Suppressor macrophage treated with lipopolysaccharide for 1 hour (primary cell): Measurements from ENCODE around the gene NCKIPSD.

Experiments
- DNase-seq, 3 donors: peaks; one replicate each; pipeline ENCODE4 v3.0.0-alpha.2; 2020 to 2022

The NCKIPSD gene

DNA sequence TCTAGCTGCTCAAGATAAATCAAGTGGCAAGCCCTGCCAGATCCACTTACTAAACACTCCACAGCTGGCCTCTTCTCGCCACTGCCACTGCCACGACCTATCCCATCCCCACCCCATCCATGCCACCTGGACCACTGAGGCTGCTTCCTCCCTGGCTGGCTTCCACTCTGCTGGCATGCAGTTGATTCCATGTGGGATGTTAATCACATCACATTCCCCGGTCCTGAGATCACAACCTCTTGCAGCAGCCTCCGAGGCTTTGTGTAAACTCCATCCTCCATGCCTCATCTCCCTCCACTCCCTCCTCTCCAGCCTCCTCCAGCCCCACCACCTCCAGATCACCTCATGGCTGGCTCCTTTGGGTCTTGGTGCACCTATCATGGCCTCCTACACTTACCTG is 7.7 kb downstream of the NCKIPSD start:
- DNase-seq: no peak

DNA sequence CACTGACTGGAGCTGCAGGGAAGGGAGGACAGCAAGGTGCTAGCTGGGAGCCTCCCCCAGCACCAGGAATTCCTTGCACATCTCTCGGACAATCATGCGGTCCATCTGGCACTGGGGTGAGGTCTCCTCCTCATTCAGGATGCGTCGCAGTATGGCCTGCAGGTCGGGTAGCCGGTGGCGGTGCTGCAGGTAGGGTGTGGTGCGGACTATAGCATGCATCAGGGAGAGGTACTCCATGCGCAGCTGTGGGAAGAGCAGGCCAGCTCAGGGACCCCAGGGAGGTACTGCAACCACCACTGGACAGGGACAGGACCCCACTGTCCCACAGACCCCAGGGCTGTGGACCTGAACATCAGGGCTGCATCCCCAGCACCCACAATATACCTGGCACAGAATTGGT is 11.2 kb downstream of the NCKIPSD start:
- no peak for DNase-seq

- DNase-seq: no peak
Observed at GRCh38 chr3:48672522-48672921, 13.2 kb downstream of the NCKIPSD start.

DNA sequence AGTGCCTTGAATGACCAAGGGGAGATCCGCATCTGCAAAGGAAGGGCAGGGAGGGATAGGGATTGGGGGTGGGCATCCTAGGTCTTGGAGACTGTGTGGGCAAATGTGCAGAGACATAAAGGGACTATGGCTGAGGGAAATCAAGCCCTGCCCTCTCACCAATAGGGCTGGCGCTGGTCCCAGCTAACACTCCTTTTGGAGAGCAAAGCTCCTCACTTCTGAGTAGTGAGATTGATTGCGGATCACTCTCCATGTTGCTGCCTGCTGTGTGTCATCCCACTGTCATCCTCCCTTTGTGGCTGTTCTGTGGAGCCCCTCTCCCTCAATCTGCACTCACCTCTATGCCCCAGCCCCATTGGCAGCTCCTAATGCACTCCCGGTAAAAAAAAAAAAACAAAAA is 20.8 kb downstream of the NCKIPSD start:
- no peak for DNase-seq

DNA sequence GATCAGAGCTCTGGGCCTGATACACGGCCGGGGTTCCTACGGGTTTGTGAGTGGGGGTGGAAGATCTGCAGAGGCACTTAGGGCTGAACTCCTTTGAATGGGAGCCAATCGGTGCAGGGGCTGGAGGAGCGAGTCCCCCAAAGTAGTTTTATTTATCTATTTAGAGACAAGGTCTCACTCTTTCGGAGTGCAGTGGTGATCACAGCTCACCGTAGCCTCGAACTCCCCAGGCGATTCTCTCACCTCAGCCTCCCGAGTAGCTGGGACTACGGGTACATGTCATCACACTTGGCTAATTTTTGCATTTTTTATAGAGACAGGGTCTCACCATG is 21.4 kb downstream of the NCKIPSD start:
- DNase-seq: no peak

DNA sequence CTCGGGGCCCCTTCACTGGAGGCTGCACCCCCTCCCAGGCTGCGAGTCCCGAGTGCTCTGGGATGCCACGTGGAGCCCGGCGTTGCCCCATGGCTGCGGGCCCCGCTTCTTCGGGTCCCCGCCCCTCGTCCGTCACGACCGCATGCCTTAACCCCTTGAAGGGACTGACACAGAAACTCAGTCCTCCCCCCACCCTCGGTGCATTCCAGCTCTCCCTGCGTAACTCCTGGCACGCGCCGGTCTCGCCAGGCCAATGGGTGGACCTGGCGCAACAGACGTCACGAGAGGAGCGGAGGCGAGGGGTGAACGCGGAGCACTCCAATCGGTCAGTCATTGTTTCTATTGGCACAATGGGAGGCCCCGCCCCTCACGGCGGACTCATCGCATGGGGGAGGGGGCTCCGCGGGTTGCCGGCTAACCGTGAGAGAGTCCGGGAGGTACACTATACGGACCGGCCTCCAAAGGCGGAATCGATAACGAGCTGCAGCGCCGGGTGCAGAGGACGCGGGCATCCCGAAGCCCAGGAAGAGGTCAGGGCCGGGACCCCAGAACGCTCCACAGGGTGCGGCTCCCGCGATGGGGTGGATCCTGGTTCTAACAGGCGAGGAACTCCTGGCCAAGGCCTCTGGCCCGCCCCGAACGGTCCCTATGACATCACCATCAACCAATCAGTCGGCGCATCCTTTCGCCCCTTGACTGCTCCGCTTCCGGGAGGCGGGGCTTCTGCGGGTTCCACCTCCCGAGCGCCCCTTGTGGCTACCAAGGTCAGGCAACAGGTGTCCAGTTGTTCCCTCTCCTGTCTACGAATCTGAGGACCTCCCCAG is 22.0 kb downstream of the NCKIPSD start:
- peak; percentile 97 to 98 (median 98) for DNase-seq

GRCh38 chr3:48662753-48663488 is 22.8 kb downstream of the NCKIPSD start, which contains the start of gene CELSR3:
CELSR3 (minus strand) TSS chr3:48662886; CDS start chr3:48662634, 252 bp downstream.
- peak; percentile 77 to 83 (median 80) for DNase-seq

GRCh38 chr3:48662145-48662752 is 23.5 kb downstream of the NCKIPSD start:
- no peak for DNase-seq

- peak; percentile 61 to 79 (median 70) for DNase-seq
Observed at GRCh38 chr3:48661501-48662144, 24.1 kb downstream of the NCKIPSD start.

DNA sequence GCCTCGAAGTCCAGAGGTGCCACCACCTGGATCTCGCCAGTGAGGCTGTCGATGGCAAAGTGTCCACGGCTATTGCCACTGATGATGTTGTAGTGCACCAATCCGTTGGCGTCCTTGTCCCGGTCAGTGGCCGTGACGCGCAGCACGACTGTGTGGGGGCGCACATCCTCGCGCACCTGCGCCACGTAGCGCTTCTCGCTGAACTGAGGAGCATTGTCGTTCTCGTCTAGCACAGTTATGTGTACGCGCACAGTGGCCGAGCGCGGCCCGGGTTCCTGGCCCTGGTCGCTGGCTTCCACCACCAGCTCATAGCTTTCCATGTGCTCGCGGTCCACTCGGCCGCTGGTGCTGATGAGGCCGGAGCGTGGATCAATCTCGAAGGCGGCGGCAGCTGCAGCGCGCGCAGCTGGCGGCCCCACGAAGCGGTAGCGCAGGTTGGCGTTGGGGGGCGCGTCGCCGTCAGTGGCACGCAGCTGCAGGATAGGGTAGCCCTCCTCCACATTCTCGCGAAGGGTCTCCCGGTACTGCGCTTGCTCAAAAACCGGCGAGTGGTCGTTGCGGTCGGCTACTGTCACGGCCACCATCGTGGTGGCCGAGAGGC is 24.8 kb downstream of the NCKIPSD start:
- DNase-seq: no peak

DNA sequence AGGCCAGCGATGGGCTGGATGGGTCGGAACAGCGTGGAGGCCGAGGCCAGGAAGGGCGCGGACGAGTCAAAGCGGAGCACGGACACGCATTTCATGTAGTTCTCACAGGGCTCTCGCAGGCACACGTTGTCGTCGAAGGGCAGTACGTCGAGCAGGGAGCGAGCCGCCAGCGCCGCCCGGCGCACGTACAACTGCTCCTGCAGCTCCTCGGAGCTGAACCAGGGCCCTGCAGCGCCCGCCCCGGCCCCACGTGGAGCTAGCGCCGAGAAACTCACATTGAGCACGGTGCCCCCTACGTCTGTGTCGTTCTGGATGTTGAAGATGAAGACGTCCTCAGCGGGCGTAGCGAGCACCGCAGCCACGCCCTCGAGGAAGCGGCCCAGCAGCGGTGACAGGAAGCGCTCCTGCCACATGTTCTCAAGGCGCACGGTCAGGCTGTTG is 28.9 kb downstream of the NCKIPSD start:
- DNase-seq: no peak

GRCh38 chr3:48656061-48656840 is 29.5 kb downstream of the NCKIPSD start:
- peak; percentile 84 to 92 (median 86) for DNase-seq

DNA sequence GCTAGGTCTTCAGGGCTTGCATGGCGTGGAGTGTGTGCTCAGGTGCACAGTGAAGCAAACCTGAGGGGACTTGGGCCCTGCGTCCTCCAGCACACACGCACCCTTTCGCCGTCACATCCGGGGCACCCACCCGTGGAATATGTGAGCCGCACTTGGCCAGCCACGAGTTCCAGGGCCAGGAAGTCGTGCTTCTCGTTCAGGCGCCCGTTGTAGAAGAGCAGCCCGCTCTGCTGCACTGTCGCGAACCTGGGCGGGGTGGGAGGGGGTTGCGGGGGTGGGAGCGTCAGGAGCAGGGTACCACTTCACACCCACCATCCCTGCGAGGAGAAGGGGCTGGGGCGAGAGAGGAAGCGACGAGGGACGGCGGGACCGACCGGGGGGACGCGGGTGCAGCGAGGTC is 30.1 kb downstream of the NCKIPSD start:
- DNase-seq: peak in 2 of 3 donors; percentile 15 to 24

DNA sequence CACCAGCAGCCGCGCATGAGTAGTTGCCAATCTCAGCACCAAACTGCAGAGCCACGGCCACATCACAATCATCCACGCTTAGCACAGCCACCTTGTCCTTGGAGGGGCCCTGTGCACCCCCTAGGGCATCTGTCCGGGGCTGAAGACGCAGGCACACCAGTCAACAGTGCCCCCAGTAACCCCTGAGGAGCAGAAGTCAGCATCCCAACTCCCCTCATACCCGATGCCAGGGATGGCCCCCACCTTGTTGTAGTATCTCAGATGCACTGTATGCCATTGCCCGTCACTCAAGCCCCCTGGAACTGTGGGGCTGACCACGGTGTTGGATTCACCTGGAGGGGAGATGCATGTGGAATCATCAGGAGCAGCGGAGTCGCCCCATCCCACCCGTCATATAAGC is 30.7 kb downstream of the NCKIPSD start:
- no peak for DNase-seq

DNA sequence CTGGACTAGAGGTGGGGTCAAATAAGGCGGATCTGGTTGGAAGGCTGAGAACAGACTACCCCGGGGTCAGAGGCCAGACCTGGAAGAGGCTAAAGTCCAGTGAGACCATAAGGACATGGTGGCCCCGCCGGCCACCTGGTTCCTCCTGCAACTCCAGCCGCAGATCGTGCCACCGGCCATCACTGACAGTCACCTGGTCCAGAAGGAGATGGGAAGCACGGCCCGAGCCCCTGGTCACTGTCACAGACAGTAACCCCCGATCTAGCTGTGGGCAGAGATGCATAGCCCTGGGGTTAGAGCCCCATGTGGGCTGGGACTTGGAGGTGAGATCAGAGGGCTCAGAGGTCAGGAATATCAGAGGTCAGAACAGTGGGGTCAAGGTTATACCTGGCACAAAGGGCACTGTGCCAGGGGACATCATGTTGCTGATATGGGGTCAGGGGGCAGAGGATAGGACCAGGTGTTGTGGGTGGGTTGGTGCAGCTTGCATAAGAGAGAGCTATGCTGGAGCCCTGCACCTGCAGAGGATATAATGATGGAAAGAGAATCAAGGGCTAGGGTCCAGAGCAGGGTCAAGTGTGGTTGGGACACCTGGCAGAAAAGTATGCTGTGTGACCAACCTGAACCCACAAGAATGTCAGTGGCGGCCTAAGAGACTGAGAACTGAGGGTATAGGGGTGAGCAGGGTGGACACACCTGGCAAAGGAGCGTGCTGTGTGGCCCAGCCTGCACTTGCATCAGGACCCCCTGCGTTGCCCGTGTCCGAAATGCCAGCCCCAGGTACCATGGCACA is 32.6 kb downstream of the NCKIPSD start:
- DNase-seq: no peak

GRCh38 chr3:48651771-48652170 is 33.9 kb downstream of the NCKIPSD start:
- no peak for DNase-seq

DNA sequence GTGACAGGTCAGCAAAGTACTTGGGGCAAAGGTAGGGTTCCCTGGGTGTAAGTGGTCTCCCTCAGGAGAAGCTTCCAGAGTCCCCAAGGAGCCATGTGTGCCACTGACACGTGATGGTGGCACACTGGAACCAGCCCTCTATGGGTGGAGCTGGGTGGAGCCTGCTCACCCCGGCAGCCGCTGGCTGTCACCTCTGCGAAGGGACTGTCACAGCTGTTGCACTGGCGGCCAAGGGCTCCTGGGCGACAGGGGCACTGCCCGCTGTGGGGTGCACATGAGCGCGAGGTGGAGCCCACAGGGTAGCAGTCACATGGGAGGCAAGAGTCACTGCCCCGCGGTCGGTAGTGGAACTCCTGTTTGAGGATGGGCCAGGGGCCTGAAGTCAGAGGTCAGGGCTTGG is 35.0 kb downstream of the NCKIPSD start:
- no peak for DNase-seq

DNA sequence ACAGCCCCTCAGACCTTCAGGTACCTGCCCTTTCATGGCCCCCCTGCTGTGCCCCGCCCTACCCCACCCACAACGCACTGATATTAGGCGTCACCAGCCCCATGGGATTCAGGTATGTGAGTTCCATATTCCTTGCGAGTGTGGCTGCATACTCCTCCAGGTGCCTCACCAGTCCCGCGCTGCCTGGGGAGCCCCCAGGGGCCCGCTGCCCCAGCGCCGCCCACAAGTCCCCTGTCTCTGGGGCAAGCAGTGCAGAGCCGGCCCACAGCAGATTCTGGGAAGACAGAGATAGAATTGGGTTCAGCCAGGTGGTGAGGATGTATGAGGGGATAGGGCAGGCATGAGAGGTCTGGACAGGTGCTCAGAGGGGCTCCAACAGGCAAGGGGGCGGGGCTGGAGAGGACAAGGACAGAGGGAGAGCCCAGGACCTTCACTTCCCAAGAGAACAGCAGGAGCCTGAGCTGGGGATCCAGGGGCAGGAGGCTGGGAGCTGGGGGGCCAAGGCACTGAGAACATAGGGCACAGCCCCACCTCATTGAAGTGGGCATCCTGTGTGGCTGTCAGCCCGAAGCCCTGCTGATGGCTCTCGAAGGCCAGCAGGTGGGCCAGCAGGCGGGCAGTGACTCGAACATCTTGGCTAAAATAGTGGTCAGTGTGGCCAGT is 37.4 kb downstream of the NCKIPSD start:
- no peak for DNase-seq

- DNase-seq: no peak
Observed at GRCh38 chr3:48647714-48648113, 38.0 kb downstream of the NCKIPSD start.
